SJSA1 (cell line): ENCODE data around the gene BBX. TPM values are rescaled to one million over a fixed set of nuclear protein-coding genes. Genes with fewer than 3 reads are reported as not detected.

Source experiments
- total RNA-seq: library from RNA; depleted of rRNA; stranded (reverse); fragments of >200 nt; shearing (Covaris generic); gene quantifications from 2 replicates; pipeline ENCODE4 v1.2.3, GENCODE V29; 2014; rRNA removed

The BBX gene
- total RNA-seq, 1 experiment from 2014 or later = 42.0 TPM

Other genes starting within 250 kb of the BBX start
- not detected in 2 replicates for gene CCDC54, start 145.5 kb upstream of the BBX start, total RNA-seq